Astrocyte (in vitro differentiated cells and primary cell): Measurements from ENCODE around the gene PINLYP.

Experiments
- CTCF ChIP-seq: IDR thresholded peaks from 2 replicates; pipeline ENCODE4 v1.5.1; 2011; ENCODE audit warnings: low read depth, mild to moderate bottlenecking, inconsistent platforms, low read length, moderate library complexity; ENCODE audit not compliant: insufficient read depth
- EZH2 ChIP-seq: IDR thresholded peaks from 2 replicates; pipeline ENCODE4 v1.6.1; 2012; ENCODE audit warnings: mild to moderate bottlenecking, low read length, inconsistent platforms; ENCODE audit not compliant: insufficient read depth

- TF ChIP-seq CTCF, result peak; percentile 81
- no peak for TF ChIP-seq EZH2
Measured at GRCh38 chr19:43594710-43595604, 19.4 kb downstream of the PINLYP start.
